Measurements from ENCODE around the gene PGGT1B.

The PGGT1B gene

DNA sequence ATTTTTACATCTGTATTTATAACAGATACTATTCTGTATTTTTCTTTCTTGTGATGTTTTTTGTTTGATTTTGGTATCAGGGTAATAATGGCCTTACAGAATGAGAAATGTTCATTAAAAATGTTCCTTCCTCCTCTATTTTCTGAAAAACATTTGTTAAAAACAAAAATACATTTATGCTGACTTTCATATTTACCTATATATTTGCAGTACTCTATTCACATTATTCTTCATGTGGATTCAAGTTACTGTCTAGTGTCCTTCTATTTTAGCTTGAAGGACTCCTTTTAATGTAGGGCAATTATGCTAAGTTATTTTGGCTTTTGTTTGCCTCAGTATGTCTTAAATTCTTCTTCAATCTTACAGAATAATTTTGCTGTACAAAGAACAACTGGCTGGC, 28.7 kb upstream of the PGGT1B start:
- Histone ChIP-seq H3K79me2 (ENCODE audit: insufficient read depth, low read length) (peaks cover 9% of the 10 kb centered on the region; the same call in 1 of the 2 replicates), H3K36me3 (ENCODE audit: insufficient read depth, low read length) (no peaks in the 10 kb centered on the region), H3K9me3 (ENCODE audit: insufficient read depth, low read depth, low read length) (no peaks in the 10 kb centered on the region), H4K20me1 (ENCODE audit: insufficient read depth, low read length, poor library complexity, severe bottlenecking) (no peaks in the 10 kb centered on the region), H3F3A (ENCODE audit: low read depth) (no peaks in the 10 kb centered on the region), H3K9ac (ENCODE audit: low read depth, low read length, poor library complexity, severe bottlenecking) (no peak overlapping the region), H3K4me1 (ENCODE audit: insufficient read depth, low read length, poor library complexity, severe bottlenecking) (peaks cover 7% of the 10 kb centered on the region), H3K27me3 (ENCODE audit: insufficient read depth, low read length, poor library complexity, severe bottlenecking) (no peaks in the 10 kb centered on the region), H3K4me2 (ENCODE audit: low read depth, low read length, poor library complexity, severe bottlenecking) (no peak overlapping the region), H3K4me3 (ENCODE audit: low read length, poor library complexity, severe bottlenecking) (no peak overlapping the region), H3K9me2 (replicated peaks; ENCODE audit: low read depth, low read length) (no peaks in the 10 kb centered on the region), H2AFZ (ENCODE audit: low read length) (no peak overlapping the region)
- TF ChIP-seq, protein P1, sequence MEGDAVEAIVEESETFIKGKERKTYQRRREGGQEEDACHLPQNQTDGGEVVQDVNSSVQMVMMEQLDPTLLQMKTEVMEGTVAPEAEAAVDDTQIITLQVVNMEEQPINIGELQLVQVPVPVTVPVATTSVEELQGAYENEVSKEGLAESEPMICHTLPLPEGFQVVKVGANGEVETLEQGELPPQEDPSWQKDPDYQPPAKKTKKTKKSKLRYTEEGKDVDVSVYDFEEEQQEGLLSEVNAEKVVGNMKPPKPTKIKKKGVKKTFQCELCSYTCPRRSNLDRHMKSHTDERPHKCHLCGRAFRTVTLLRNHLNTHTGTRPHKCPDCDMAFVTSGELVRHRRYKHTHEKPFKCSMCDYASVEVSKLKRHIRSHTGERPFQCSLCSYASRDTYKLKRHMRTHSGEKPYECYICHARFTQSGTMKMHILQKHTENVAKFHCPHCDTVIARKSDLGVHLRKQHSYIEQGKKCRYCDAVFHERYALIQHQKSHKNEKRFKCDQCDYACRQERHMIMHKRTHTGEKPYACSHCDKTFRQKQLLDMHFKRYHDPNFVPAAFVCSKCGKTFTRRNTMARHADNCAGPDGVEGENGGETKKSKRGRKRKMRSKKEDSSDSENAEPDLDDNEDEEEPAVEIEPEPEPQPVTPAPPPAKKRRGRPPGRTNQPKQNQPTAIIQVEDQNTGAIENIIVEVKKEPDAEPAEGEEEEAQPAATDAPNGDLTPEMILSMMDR (conservative IDR thresholded peaks at IDR 0.05; ENCODE audit: low read length), result no peak
- no peak for TF ChIP-seq EZH2phosphoT487 (IDR thresholded peaks at IDR 0.05; ENCODE audit: borderline replicate concordance)

GRCh38 chr5:115289104-115289503, 26.4 kb upstream of the PGGT1B start:
- no peak overlapping the region for H2AFZ ChIP-seq (ENCODE audit: low read length)
- H3F3A ChIP-seq (ENCODE audit: low read depth), result no peaks in the 10 kb centered on the region
- H3K9me2 ChIP-seq (replicated peaks; ENCODE audit: low read depth, low read length), result no peaks in the 10 kb centered on the region
- H3K9ac ChIP-seq (ENCODE audit: low read depth, low read length, poor library complexity, severe bottlenecking), result no peak overlapping the region
- H3K79me2 ChIP-seq (ENCODE audit: insufficient read depth, low read length), result no peaks in the 10 kb centered on the region
- H3K4me2 ChIP-seq (ENCODE audit: low read depth, low read length, poor library complexity, severe bottlenecking), result no peak overlapping the region
- H3K4me1 ChIP-seq (ENCODE audit: insufficient read depth, low read length, poor library complexity, severe bottlenecking), result peaks cover 8% of the 10 kb centered on the region
- no peak overlapping the region for H3K4me3 ChIP-seq (ENCODE audit: low read length, poor library complexity, severe bottlenecking)
- H3K27me3 ChIP-seq (ENCODE audit: insufficient read depth, low read length, poor library complexity, severe bottlenecking), result no peaks in the 10 kb centered on the region
- no peaks in the 10 kb centered on the region for H3K36me3 ChIP-seq (ENCODE audit: insufficient read depth, low read length)
- H4K20me1 ChIP-seq (ENCODE audit: insufficient read depth, low read length, poor library complexity, severe bottlenecking), result no peaks in the 10 kb centered on the region
- H3K9me3 ChIP-seq (ENCODE audit: insufficient read depth, low read depth, low read length), result no peaks in the 10 kb centered on the region
- TF ChIP-seq, protein P1 (conservative IDR thresholded peaks at IDR 0.05; ENCODE audit: low read length), result no peak
- TF ChIP-seq EZH2phosphoT487 (IDR thresholded peaks at IDR 0.05; ENCODE audit: borderline replicate concordance), result no peak

- peaks cover 7% of the 10 kb centered on the region for H3K4me1 ChIP-seq (ENCODE audit: insufficient read depth, low read length, poor library complexity, severe bottlenecking)
- no peak overlapping the region for H2AFZ ChIP-seq (ENCODE audit: low read length)
- H4K20me1 ChIP-seq (ENCODE audit: insufficient read depth, low read length, poor library complexity, severe bottlenecking), result no peaks in the 10 kb centered on the region
- no peaks in the 10 kb centered on the region for H3K36me3 ChIP-seq (ENCODE audit: insufficient read depth, low read length)
- no peaks in the 10 kb centered on the region for H3K27me3 ChIP-seq (ENCODE audit: insufficient read depth, low read length, poor library complexity, severe bottlenecking)
- H3K79me2 ChIP-seq (ENCODE audit: insufficient read depth, low read length), result no peaks in the 10 kb centered on the region
- no peak overlapping the region for H3K4me2 ChIP-seq (ENCODE audit: low read depth, low read length, poor library complexity, severe bottlenecking)
- no peak overlapping the region for H3K9ac ChIP-seq (ENCODE audit: low read depth, low read length, poor library complexity, severe bottlenecking)
- no peaks in the 10 kb centered on the region for H3K9me2 ChIP-seq (replicated peaks; ENCODE audit: low read depth, low read length)
- H3K4me3 ChIP-seq (ENCODE audit: low read length, poor library complexity, severe bottlenecking), result no peak overlapping the region
- no peak for TF ChIP-seq EZH2phosphoT487 (IDR thresholded peaks at IDR 0.05; ENCODE audit: borderline replicate concordance)
- TF ChIP-seq, protein P1 (conservative IDR thresholded peaks at IDR 0.05; ENCODE audit: low read length), result no peak
- no peaks in the 10 kb centered on the region for H3F3A ChIP-seq (ENCODE audit: low read depth)
- no peaks in the 10 kb centered on the region for H3K9me3 ChIP-seq (ENCODE audit: insufficient read depth, low read depth, low read length)
Measured at GRCh38 chr5:115284021-115284420, 21.3 kb upstream of the PGGT1B start.

Data from Loucy (cell line).